Neutrophil (primary cell): ENCODE results near the gene HBZ.
"Not testable (repeated sequence)": the region's sequence is repeated elsewhere in the genome, so short reads cannot be mapped to it uniquely, and the experiment has no call there.

Experiments used
- H3K27ac ChIP-seq: fragments of 200-600 bp; sonication (generic); 2 replicates; pipeline ENCODE4 v1.5.1; 2016; ENCODE audit warnings: mild to moderate bottlenecking, moderate library complexity
- H3K27me3 ChIP-seq: fragments of 200-600 bp; sonication (generic); 2 replicates; pipeline ENCODE4 v1.6.0; 2016; ENCODE audit warnings: mild to moderate bottlenecking
- H3K36me3 ChIP-seq: fragments of 200-600 bp; sonication (generic); 2 replicates; pipeline ENCODE4 v1.5.1; 2017
- H3K4me1 ChIP-seq, 2 experiments: fragments of 200-600 bp in 1 of 2; sonication (generic) in 1 of 2; 1 replicate in 1 of 2; 2 replicates in 1 of 2; pipeline versions ENCODE4 v1.5.1 to v1.6.1; 2013 to 2016; ENCODE audit warnings: low read depth in 1 of 2, low read length in 1 of 2, mild to moderate bottlenecking in 1 of 2, moderate library complexity in 1 of 2; ENCODE audit not compliant: control insufficient read depth in 1 of 2, insufficient read depth in 1 of 2
- H3K4me3 ChIP-seq, 2 experiments: fragments of 200-600 bp in 1 of 2; sonication (generic) in 1 of 2; 1 replicate in 1 of 2; 2 replicates in 1 of 2; pipeline ENCODE4 v1.5.1; 2013 to 2016; ENCODE audit warnings: low read depth in 1 of 2, low read length in 1 of 2, mild to moderate bottlenecking in 1 of 2, moderate library complexity in 1 of 2
- H3K9me3 ChIP-seq: fragments of 200-600 bp; sonication (generic); 2 replicates; pipeline ENCODE4 v1.5.1; 2016
- CTCF ChIP-seq: fragments of 200-600 bp; sonication (generic); IDR thresholded peaks from 2 replicates; pipeline ENCODE4 v1.5.1; 2016; ENCODE audit warnings: antibody characterized with exemption

HBZ gene

GRCh38 chr16:169014-169413 is 16.6 kb downstream of the HBZ start:
- Histone ChIP-seq H3K27ac (no peak overlapping the region), H3K4me1 (peaks cover 5 to 6% of the 10 kb centered on the region in 2 experiments), H3K4me3 (no peak overlapping the region), H3K36me3 (no peaks in the 10 kb centered on the region), H3K27me3 (peaks cover 84% of the 10 kb centered on the region), H3K9me3 (no peaks in the 10 kb centered on the region)
- no peak for TF ChIP-seq CTCF

- H3K36me3 ChIP-seq, H3K4me1 ChIP-seq, H3K9me3 ChIP-seq, H3K4me3 ChIP-seq, H3K27ac ChIP-seq: not testable (repeated sequence)
- H3K27me3 ChIP-seq: peaks cover 92% of the 10 kb centered on the region
These were observed 17.7 kb downstream of the HBZ start for GRCh38 chr16:170088-170507.

DNA sequence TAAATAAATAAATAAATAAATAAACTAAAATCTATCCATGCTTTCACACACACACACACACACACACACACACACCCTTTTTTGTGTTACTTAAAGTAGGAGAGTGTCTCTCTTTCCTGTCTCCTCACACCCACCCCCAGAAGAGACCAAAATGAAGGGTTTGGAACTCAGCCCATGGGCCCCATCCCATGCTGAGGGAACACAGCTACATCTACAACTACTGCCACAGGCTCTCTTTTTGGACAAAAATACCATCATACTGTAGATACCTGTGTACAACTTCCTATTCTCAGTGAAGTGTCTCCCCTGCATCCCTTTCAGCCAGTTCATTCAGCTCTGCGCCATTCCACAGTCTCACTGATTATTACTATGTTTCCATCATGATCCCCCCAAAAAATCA is 18.3 kb downstream of the HBZ start:
- no peaks in the 10 kb centered on the region for H3K36me3 ChIP-seq
- H3K9me3 ChIP-seq: no peaks in the 10 kb centered on the region
- TF ChIP-seq CTCF: no peak
- no peak overlapping the region for H3K27ac ChIP-seq
- H3K27me3 ChIP-seq: peaks cover 92% of the 10 kb centered on the region
- no peaks in the 10 kb centered on the region for H3K4me1 ChIP-seq
- no peak overlapping the region for H3K4me3 ChIP-seq

GRCh38 chr16:172374-172941 is 20.0 kb downstream of the HBZ start, which contains the start of gene HBA2:
HBA2 (plus strand) TSS chr16:172876; CDS start chr16:172913, 37 bp downstream.
- H3K4me3 ChIP-seq: not testable (repeated sequence)

DNA sequence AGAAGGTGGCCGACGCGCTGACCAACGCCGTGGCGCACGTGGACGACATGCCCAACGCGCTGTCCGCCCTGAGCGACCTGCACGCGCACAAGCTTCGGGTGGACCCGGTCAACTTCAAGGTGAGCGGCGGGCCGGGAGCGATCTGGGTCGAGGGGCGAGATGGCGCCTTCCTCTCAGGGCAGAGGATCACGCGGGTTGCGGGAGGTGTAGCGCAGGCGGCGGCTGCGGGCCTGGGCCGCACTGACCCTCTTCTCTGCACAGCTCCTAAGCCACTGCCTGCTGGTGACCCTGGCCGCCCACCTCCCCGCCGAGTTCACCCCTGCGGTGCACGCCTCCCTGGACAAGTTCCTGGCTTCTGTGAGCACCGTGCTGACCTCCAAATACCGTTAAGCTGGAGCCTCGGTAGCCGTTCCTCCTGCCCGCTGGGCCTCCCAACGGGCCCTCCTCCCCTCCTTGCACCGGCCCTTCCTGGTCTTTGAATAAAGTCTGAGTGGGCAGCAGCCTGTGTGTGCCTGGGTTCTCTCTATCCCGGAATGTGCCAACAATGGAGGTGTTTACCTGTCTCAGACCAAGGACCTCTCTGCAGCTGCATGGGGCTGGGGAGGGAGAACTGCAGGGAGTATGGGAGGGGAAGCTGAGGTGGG is 20.9 kb downstream of the HBZ start:
- not testable (repeated sequence) for H3K27ac ChIP-seq, H3K9me3 ChIP-seq, H3K36me3 ChIP-seq, H3K4me1 ChIP-seq, H3K4me3 ChIP-seq
- peaks cover 89% of the 10 kb centered on the region for H3K27me3 ChIP-seq

More at GRCh38 chr16:172374-172941, 20.0 kb downstream of the HBZ start, which contains the start of gene HBA2:
- not testable (repeated sequence) for H3K9me3 ChIP-seq, H3K4me1 ChIP-seq, H3K36me3 ChIP-seq, H3K27ac ChIP-seq
- H3K27me3 ChIP-seq: peaks cover 89% of the 10 kb centered on the region

DNA sequence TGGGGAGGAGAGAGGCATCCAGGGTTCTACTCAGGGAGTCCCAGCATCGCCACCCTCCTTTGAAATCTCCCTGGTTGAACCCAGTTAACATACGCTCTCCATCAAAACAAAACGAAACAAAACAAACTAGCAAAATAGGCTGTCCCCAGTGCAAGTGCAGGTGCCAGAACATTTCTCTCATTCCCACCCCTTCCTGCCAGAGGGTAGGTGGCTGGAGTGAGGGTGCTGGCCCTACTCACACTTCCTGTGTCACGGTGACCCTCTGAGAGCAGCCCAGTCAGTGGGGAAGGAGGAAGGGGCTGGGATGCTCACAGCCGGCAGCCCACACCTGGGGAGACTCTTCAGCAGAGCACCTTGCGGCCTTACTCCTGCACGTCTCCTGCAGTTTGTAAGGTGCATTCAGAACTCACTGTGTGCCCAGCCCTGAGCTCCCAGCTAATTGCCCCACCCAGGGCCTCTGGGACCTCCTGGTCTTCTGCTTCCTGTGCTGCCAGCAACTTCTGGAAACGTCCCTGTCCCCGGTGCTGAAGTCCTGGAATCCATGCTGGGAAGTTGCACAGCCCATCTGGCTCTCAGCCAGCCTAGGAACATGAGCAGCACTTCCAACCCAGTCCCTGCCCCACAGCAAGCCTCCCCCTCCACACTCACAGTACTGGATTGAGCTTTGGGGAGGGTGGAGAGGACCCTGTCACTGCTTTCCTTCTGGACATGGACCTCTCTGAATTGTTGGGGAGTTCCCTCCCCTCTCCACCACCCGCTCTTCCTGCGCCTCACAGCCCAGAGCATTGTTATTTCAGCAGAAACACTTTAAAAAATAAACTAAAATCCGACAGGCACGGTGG is 21.7 kb downstream of the HBZ start:
- H3K27ac ChIP-seq, H3K4me1 ChIP-seq, H3K9me3 ChIP-seq, H3K4me3 ChIP-seq, H3K36me3 ChIP-seq: not testable (repeated sequence)
- H3K27me3 ChIP-seq: peaks cover 89% of the 10 kb centered on the region

DNA sequence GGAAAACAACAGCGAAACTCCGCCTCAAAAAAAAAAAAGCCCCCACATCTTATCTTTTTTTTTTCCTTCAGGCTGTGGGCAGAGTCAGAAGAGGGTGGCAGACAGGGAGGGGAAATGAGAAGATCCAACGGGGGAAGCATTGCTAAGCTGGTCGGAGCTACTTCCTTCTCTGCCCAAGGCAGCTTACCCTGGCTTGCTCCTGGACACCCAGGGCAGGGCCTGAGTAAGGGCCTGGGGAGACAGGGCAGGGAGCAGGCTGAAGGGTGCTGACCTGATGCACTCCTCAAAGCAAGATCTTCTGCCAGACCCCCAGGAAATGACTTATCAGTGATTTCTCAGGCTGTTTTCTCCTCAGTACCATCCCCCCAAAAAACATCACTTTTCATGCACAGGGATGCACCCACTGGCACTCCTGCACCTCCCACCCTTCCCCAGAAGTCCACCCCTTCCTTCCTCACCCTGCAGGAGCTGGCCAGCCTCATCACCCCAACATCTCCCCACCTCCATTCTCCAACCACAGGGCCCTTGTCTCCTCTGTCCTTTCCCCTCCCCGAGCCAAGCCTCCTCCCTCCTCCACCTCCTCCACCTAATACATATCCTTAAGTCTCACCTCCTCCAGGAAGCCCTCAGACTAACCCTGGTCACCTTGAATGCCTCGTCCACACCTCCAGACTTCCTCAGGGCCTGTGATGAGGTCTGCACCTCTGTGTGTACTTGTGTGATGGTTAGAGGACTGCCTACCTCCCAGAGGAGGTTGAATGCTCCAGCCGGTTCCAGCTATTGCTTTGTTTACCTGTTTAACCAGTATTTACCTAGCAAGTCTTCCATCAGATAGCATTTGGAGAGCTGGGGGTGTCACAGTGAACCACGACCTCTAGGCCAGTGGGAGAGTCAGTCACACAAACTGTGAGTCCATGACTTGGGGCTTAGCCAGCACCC is 22.8 kb downstream of the HBZ start:
- Histone ChIP-seq H3K27me3 (peaks cover 89% of the 10 kb centered on the region), H3K27ac (no peak overlapping the region), H3K9me3 (no peaks in the 10 kb centered on the region), H3K4me1 (peaks cover 0 to 3% of the 10 kb centered on the region in 2 experiments), H3K36me3 (no peaks in the 10 kb centered on the region), H3K4me3 (no peak overlapping the region)
- TF ChIP-seq CTCF: no peak

DNA sequence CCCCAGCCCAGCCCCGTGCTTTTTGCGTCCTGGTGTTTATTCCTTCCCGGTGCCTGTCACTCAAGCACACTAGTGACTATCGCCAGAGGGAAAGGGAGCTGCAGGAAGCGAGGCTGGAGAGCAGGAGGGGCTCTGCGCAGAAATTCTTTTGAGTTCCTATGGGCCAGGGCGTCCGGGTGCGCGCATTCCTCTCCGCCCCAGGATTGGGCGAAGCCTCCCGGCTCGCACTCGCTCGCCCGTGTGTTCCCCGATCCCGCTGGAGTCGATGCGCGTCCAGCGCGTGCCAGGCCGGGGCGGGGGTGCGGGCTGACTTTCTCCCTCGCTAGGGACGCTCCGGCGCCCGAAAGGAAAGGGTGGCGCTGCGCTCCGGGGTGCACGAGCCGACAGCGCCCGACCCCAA is 23.6 kb downstream of the HBZ start:
- H3K4me3 ChIP-seq, H3K36me3 ChIP-seq, H3K9me3 ChIP-seq, H3K27ac ChIP-seq: not testable (repeated sequence)
- H3K4me1 ChIP-seq: peaks cover 2 to 10% of the 10 kb centered on the region in 2 experiments
- peaks cover 89% of the 10 kb centered on the region for H3K27me3 ChIP-seq

DNA sequence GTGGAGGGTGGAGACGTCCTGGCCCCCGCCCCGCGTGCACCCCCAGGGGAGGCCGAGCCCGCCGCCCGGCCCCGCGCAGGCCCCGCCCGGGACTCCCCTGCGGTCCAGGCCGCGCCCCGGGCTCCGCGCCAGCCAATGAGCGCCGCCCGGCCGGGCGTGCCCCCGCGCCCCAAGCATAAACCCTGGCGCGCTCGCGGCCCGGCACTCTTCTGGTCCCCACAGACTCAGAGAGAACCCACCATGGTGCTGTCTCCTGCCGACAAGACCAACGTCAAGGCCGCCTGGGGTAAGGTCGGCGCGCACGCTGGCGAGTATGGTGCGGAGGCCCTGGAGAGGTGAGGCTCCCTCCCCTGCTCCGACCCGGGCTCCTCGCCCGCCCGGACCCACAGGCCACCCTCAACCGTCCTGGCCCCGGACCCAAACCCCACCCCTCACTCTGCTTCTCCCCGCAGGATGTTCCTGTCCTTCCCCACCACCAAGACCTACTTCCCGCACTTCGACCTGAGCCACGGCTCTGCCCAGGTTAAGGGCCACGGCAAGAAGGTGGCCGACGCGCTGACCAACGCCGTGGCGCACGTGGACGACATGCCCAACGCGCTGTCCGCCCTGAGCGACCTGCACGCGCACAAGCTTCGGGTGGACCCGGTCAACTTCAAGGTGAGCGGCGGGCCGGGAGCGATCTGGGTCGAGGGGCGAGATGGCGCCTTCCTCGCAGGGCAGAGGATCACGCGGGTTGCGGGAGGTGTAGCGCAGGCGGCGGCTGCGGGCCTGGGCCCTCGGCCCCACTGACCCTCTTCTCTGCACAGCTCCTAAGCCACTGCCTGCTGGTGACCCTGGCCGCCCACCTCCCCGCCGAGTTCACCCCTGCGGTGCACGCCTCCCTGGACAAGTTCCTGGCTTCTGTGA is 24.3 kb downstream of the HBZ start, which contains the start of gene HBA1:
HBA1 (plus strand) TSS at position 204 of the 906 bp plus-strand sequence; CDS start at position 241, 37 bp downstream.
- H3K9me3 ChIP-seq, H3K36me3 ChIP-seq, H3K4me3 ChIP-seq, H3K27ac ChIP-seq: not testable (repeated sequence)
- Histone ChIP-seq H3K4me1 (peaks cover 6 to 16% of the 10 kb centered on the region in 2 experiments), H3K27me3 (peaks cover 89% of the 10 kb centered on the region)
